CD8-positive, alpha-beta memory T cell (primary cell): ENCODE measurements around the gene GTF3C4. TPM values are rescaled to one million over a fixed set of nuclear protein-coding genes. Genes with fewer than 3 reads are reported as not detected.

Source experiments
- CTCF ChIA-PET: fragments of 350-600 bp; sonication (Branson Sonifier 250); formaldehyde crosslinking; loops from one replicate; lab custom pipeline; 2021; ENCODE audit warnings: antibody characterized with exemption; lab: Charles Lee
- POLR2A ChIA-PET: fragments of 350-600 bp; sonication (Branson Sonifier 250); formaldehyde crosslinking; loops from one replicate; lab custom pipeline; 2021; ENCODE audit warnings: antibody characterized with exemption; lab: Charles Lee
- DNase-seq, 5 donors: peaks; one replicate each; pipeline versions ENCODE4 v3.0.0 to v3.0.0-alpha.2; 2020 to 2022; ENCODE audit warnings: mixed read lengths in 1 of 5
- H3K27ac ChIP-seq: one replicate; pipeline ENCODE4 v1.7.0; 2013; ENCODE audit warnings: low read depth, mild to moderate bottlenecking, low read length, moderate library complexity
- H3K27me3 ChIP-seq: 2 replicates; pipeline ENCODE4 v1.7.0; 2013; ENCODE audit warnings: low read length, mild to moderate bottlenecking; ENCODE audit not compliant: insufficient read depth, poor library complexity, severe bottlenecking
- H3K36me3 ChIP-seq: 2 replicates; pipeline ENCODE4 v1.7.0; 2013; ENCODE audit warnings: mild to moderate bottlenecking, low read length, moderate library complexity; ENCODE audit not compliant: insufficient read depth
- H3K4me1 ChIP-seq: 2 replicates; pipeline ENCODE4 v1.7.0; 2013; ENCODE audit warnings: mild to moderate bottlenecking, low read length, moderate library complexity; ENCODE audit not compliant: insufficient read depth
- H3K4me3 ChIP-seq: 2 replicates; pipeline ENCODE4 v1.7.0; 2013; ENCODE audit warnings: mild to moderate bottlenecking, low read length
- H3K9me3 ChIP-seq: 2 replicates; pipeline ENCODE4 v1.7.0; 2013; ENCODE audit warnings: mild to moderate bottlenecking, low read length
- H3K27ac Mint-ChIP-seq, 8 donors: one replicate each; pipeline ENCODE4 v1.8.0; 2020 to 2021; ENCODE audit warnings: mixed read lengths in 8 of 8, mild to moderate bottlenecking in 6 of 8, inconsistent platforms in 3 of 8, moderate library complexity in 3 of 8
- H3K27me3 Mint-ChIP-seq, 2 donors: one replicate each; pipeline ENCODE4 v1.8.0; 2020 to 2021; ENCODE audit warnings: mixed read lengths in 2 of 2, mild to moderate bottlenecking in 1 of 2, moderate library complexity in 1 of 2
- H3K36me3 Mint-ChIP-seq, 3 donors: one replicate each; pipeline ENCODE4 v1.8.0; 2020 to 2021; ENCODE audit warnings: mixed read lengths in 3 of 3, inconsistent platforms in 1 of 3, mild to moderate bottlenecking in 1 of 3
- H3K4me1 Mint-ChIP-seq, 3 donors: one replicate each; pipeline ENCODE4 v1.8.0; 2020 to 2021; ENCODE audit warnings: mixed read lengths in 3 of 3, inconsistent platforms in 1 of 3, mild to moderate bottlenecking in 1 of 3
- H3K4me3 Mint-ChIP-seq, 7 donors: one replicate each; pipeline ENCODE4 v1.8.0; 2020 to 2021; ENCODE audit warnings: mixed read lengths in 7 of 7, mild to moderate bottlenecking in 6 of 7, moderate library complexity in 4 of 7, inconsistent platforms in 2 of 7
- H3K9me3 Mint-ChIP-seq, 5 donors: one replicate each; pipeline ENCODE4 v1.8.0; 2020 to 2022; ENCODE audit warnings: mixed read lengths in 5 of 5, mild to moderate bottlenecking in 3 of 5, moderate library complexity in 2 of 5, inconsistent platforms in 1 of 5
- polyA plus RNA-seq: library from polyadenylated mRNA; unstranded; fragments of 300-500 nt; fragmentation: Illumina TruSeq; gene quantifications from one replicate; pipeline ENCODE4 v1.2.3, GENCODE V29; 2021
- total RNA-seq, 2 experiments: library from RNA; stranded (reverse); gene quantifications; one replicate each; pipeline ENCODE4 v1.2.3, GENCODE V29; 2021

Gene GTF3C4
- total and polyA plus RNA-seq, 3 experiments from 2014 or later, result 4.3 to 23.1 (median 21.1) TPM

DNA sequence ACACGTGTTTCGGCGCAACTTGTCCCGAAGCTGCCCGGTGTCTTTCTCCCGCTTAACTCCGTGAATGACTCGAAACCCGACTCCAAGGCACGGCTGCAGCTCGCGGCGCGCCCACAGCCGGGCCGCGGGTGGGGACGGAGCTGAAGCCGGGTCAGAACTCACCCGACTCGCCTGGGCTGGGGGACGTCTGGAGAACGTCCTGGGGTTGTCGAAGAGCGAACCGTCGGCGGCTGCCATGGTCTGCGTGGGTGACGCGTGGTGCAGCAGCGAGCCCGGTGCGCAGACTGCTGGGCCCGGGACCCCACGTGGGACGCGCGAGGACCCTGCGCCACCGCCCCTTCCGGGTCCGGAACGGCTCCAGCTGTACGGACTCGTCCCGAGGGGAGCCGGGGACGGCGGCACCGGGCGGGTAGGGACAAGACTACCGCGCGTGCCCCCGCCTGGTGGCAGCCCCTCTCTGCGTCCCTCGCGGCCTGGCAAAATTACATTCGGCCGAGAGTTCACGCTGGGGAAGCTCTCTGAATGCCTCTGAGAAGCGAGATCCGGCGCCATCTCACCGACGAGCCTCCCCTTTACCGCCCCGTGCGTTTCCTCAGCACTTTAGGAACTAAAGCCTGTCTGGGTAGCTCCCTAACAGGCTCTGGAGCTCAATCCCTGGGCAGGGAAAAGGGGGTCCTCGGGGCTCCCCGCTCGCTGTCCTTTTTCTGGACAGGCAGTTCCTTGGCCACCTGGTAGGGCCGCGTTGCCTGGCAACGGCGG, 387 bp upstream of the GTF3C4 start, which contains the start of gene DDX31:
Gene DDX31, minus strand, starts transcription at position 286 of the 759 bp plus-strand sequence. Its CDS starts 49 bp downstream, at position 237.
- Mint-ChIP-seq H3K4me3 (peak within 1 kb of the TSS; percentile 88 to 98 (median 92)), H3K27me3 (peaks cover 0 to 2% of the 10 kb centered on the region in 2 donors), H3K9me3 (no peaks in the 10 kb centered on the region), H3K27ac (peak within 1 kb of the TSS; percentile 94 to 99 (median 96)), H3K36me3 (peaks cover 0 to 21% (median 0%) of the 10 kb centered on the region in 3 donors), H3K4me1 (peaks cover 49 to 67% (median 67%) of the 10 kb centered on the region in 3 donors)
- Histone ChIP-seq H3K27me3 (no peaks in the 10 kb centered on the region), H3K4me1 (peaks cover 24% of the 10 kb centered on the region), H3K4me3 (peak within 1 kb of the TSS; percentile 99), H3K36me3 (no peaks in the 10 kb centered on the region), H3K27ac (peak within 1 kb of the TSS; percentile 99), H3K9me3 (no peaks in the 10 kb centered on the region)
- ChIA-PET CTCF (interaction anchor here (0.6 to 1.1 kb wide), 2 partner anchors 259 to 1491 kb away, joined by 3 read pairs; partner anchors contain the start of gene CFAP77), POLR2A (interaction anchor here (0.6 to 1.9 kb wide), 7 partner anchors 22 to 360 kb away, joined by 3 to 14 read pairs (median 3); partner anchors contain the start of genes SETX and TSC1)
- DNase-seq, result peak; percentile 81 to 91 (median 85)

DNA sequence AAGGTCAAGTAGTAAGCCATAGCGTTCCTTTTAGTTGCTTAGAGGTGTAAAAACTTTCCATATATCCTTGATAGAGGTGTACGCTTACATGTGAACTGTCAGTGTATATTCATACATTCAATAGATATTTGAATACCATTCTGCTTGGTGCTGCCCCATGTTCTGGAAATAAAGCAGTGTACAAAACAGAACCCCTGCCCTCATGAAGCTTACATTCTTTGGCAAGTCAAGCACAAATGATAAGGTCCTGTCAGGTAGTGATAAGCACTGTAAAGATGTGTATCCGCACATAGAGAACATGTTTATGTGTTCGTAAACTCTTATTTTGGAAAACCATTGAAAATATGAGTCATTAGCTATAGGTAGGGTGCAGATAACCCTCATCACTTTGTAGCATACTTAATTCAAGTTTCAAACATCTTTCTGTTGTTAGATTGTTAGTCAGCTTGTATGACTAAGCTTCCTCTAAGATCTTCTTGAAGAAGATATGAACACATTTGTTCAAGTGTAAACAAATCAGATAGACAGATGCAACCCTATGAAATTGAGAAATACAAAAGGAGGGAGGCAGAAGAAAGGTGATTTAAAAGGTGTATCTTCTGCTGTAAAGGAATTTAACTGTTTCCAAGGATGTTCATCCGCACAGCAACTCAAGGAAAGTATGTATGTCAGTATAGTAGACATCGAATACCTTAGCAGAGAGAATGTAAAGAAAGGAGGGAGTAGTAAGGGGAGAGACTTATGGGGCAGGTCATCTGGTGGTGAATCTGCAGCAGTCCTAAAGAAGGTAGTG, 1.6 kb downstream of the GTF3C4 start:
- Mint-ChIP-seq H3K9me3 (no peaks in the 10 kb centered on the region), H3K4me3 (peak overlapping the region; percentile 88 to 98 (median 92)), H3K36me3 (peaks cover 0 to 16% (median 0%) of the 10 kb centered on the region in 3 donors), H3K27me3 (peaks cover 0 to 2% of the 10 kb centered on the region in 2 donors), H3K27ac (peak overlapping the region; percentile 94 to 99 (median 96)), H3K4me1 (peaks cover 58 to 76% (median 75%) of the 10 kb centered on the region in 3 donors)
- no peak for DNase-seq
- no peaks in the 10 kb centered on the region for H3K27me3 ChIP-seq
- CTCF ChIA-PET, result no interaction called here
- H3K4me3 ChIP-seq, result peak overlapping the region; percentile 99
- no peak overlapping the region for H3K27ac ChIP-seq
- H3K4me1 ChIP-seq, result peaks cover 24% of the 10 kb centered on the region
- H3K9me3 ChIP-seq, result no peaks in the 10 kb centered on the region
- no peaks in the 10 kb centered on the region for H3K36me3 ChIP-seq
- POLR2A ChIA-PET, result interaction anchor here (0.6 kb wide), 2 partner anchors 137 to 1190 kb away, joined by 3 to 7 read pairs; no protein-coding TSS in a partner anchor

DNA sequence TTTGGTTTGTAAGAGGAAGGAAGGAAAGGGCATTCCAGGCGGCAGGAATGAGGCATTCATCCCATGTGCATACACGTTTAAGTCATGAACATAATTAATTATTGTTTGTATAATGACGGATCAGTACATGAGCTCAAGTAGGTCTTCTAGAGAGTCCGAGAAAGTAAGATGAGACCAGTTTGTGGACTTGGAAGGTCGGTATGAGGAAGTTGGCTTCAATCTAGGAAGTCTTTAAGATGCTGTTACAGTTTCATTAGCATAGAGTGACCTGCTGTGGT, 2.1 kb downstream of the GTF3C4 start:
- H3K36me3 ChIP-seq, result no peaks in the 10 kb centered on the region
- H3K9me3 ChIP-seq, result no peaks in the 10 kb centered on the region
- Mint-ChIP-seq H3K4me1 (peaks cover 61 to 78% (median 77%) of the 10 kb centered on the region in 3 donors), H3K27ac (peak overlapping the region in 7 of 8 donors; percentile 4 to 99 (median 94)), H3K4me3 (peak overlapping the region in 4 of 7 donors; percentile 0 to 95 (median 90)), H3K36me3 (peaks cover 0 to 18% (median 2%) of the 10 kb centered on the region in 3 donors), H3K27me3 (peaks cover 0 to 2% of the 10 kb centered on the region in 2 donors), H3K9me3 (no peaks in the 10 kb centered on the region)
- no peak overlapping the region for H3K4me3 ChIP-seq
- CTCF ChIA-PET, result no interaction called here
- H3K27ac ChIP-seq, result no peak overlapping the region
- no peak for DNase-seq
- peaks cover 24% of the 10 kb centered on the region for H3K4me1 ChIP-seq
- H3K27me3 ChIP-seq, result no peaks in the 10 kb centered on the region
- POLR2A ChIA-PET, result no interaction called here

DNA sequence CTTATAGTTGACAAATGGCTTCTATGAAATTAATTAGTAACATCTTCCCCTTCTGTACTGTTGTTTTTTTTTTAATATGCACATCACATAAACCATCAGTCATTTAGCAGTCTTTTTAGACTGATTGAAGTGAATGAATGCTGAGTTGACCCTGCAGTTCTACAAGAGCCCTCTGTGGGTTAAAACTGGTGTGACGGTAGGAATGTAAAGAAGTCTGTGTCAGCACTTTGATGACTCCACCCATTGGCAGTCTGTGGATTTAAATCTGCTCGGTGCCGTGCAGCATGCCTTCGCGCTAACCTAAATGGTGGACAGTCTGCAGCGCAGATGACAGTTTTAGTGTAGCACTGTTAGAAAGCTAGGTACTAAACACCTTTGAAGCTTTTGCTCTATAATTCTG, 3.1 kb downstream of the GTF3C4 start:
- Mint-ChIP-seq H3K9me3 (no peaks in the 10 kb centered on the region), H3K4me3 (peak overlapping the region in 2 of 7 donors; percentile 8 to 71), H3K4me1 (peaks cover 54 to 70% (median 70%) of the 10 kb centered on the region in 3 donors), H3K27me3 (peaks cover 0 to 2% of the 10 kb centered on the region in 2 donors), H3K27ac (peak overlapping the region in 5 of 8 donors; percentile 21 to 99 (median 48)), H3K36me3 (peaks cover 0 to 25% (median 2%) of the 10 kb centered on the region in 3 donors)
- no peak for DNase-seq
- H3K27me3 ChIP-seq, result no peaks in the 10 kb centered on the region
- CTCF ChIA-PET, result no interaction called here
- no peak overlapping the region for H3K4me3 ChIP-seq
- no peaks in the 10 kb centered on the region for H3K36me3 ChIP-seq
- H3K9me3 ChIP-seq, result no peaks in the 10 kb centered on the region
- H3K4me1 ChIP-seq, result peaks cover 24% of the 10 kb centered on the region
- POLR2A ChIA-PET, result interaction anchor here (0.6 kb wide), 1 partner anchor 20 kb away, joined by 6 read pairs; no protein-coding TSS in a partner anchor
- no peak overlapping the region for H3K27ac ChIP-seq

DNA sequence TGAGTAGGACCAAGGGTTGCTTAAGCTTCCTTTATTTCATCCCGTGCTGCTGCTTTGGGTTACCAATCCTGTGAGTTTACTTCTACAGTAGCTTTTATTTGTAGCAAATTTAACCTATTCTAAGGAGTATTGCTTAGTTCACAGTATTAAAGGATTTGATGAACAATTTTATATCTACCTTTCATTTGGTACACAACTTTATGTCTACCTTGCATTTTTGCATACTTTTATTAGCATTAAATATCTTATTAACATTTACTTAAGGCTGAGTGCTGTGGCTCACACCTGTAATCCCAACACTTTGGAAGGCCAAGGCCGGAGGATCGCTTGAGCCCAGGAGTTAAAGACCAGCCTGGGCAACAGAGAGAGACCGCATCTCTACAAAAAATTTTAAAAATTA, 4.2 kb downstream of the GTF3C4 start:
- H3K36me3 ChIP-seq, result peaks cover 4% of the 10 kb centered on the region
- peaks cover 24% of the 10 kb centered on the region for H3K4me1 ChIP-seq
- H3K27me3 Mint-ChIP-seq, result peaks cover 0 to 2% of the 10 kb centered on the region in 2 donors
- ChIA-PET CTCF (no interaction called here), POLR2A (no interaction called here)
- peaks cover 47 to 66% (median 61%) of the 10 kb centered on the region in 3 donors for H3K4me1 Mint-ChIP-seq
- no peaks in the 10 kb centered on the region for H3K9me3 Mint-ChIP-seq
- peak overlapping the region in 1 of 7 donors; percentile 43 for H3K4me3 Mint-ChIP-seq
- peak overlapping the region in 3 of 8 donors; percentile 47 to 99 (median 52) for H3K27ac Mint-ChIP-seq
- no peak overlapping the region for H3K27ac ChIP-seq
- no peak overlapping the region for H3K4me3 ChIP-seq
- no peak for DNase-seq
- H3K36me3 Mint-ChIP-seq, result peaks cover 0 to 35% (median 7%) of the 10 kb centered on the region in 3 donors
- H3K27me3 ChIP-seq, result no peaks in the 10 kb centered on the region
- H3K9me3 ChIP-seq, result no peaks in the 10 kb centered on the region

DNA sequence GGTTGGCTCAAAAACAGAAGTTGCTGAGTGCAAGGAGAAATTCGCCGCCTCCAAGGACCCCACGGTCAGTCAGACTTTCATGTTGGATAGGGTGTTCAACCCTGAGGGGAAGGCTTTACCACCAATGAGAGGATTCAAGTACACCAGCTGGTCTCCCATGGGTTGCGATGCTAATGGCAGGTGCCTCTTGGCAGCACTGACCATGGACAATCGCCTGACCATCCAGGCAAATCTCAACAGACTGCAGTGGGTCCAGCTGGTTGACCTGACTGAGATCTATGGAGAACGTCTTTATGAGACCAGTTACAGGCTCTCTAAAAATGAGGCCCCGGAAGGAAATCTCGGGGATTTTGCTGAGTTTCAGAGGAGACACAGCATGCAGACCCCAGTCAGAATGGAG, 7.7 kb downstream of the GTF3C4 start:
- no peaks in the 10 kb centered on the region for H3K9me3 ChIP-seq
- no peaks in the 10 kb centered on the region for H3K27me3 Mint-ChIP-seq
- no peak overlapping the region for H3K27ac ChIP-seq
- H3K36me3 Mint-ChIP-seq, result peaks cover 0 to 49% (median 17%) of the 10 kb centered on the region in 3 donors
- no peaks in the 10 kb centered on the region for H3K9me3 Mint-ChIP-seq
- H3K27me3 ChIP-seq, result no peaks in the 10 kb centered on the region
- DNase-seq, result no peak
- peaks cover 6% of the 10 kb centered on the region for H3K36me3 ChIP-seq
- ChIA-PET CTCF (no interaction called here), POLR2A (no interaction called here)
- H3K4me3 Mint-ChIP-seq, result no peak overlapping the region
- H3K4me1 ChIP-seq, result peaks cover 6% of the 10 kb centered on the region
- H3K27ac Mint-ChIP-seq, result no peak overlapping the region
- peaks cover 36 to 60% (median 53%) of the 10 kb centered on the region in 3 donors for H3K4me1 Mint-ChIP-seq
- H3K4me3 ChIP-seq, result no peak overlapping the region

DNA sequence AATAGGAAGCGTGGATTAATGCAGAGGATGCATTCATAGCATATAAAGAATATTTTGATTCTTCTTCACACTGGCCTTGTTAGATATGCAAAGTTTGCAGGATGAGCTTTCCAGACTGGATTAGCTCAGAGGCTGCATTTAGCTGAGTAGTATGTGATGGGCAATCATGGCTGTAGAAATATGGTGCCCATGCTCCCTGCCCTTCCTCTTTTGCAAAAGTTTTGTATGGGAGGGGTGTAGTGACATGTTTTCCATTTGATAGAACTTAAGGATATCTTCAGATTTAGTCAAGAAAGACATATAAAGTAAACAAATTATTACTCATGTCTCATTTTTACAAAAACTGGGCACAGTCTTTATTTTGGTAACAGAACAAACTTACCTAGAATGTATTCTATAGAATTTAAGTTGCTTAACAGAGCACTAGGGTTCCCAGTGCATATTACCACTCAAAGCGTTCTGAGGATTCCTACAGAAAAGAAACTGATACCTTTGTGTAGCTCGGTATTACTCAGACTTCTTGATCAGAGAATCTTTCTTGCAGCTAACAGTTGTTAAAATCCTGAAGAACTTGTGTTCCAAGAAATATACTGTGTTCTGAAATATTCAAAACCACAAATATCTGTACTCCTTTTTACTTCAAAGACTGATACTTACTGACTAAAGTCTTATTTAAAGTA, 9.8 kb downstream of the GTF3C4 start:
- POLR2A ChIA-PET, result no interaction called here
- Mint-ChIP-seq H3K4me1 (peaks cover 21 to 39% (median 35%) of the 10 kb centered on the region in 3 donors), H3K36me3 (peaks cover 0 to 64% (median 25%) of the 10 kb centered on the region in 3 donors), H3K27me3 (no peaks in the 10 kb centered on the region), H3K27ac (no peak overlapping the region), H3K4me3 (no peak overlapping the region), H3K9me3 (no peaks in the 10 kb centered on the region)
- CTCF ChIA-PET, result no interaction called here
- no peaks in the 10 kb centered on the region for H3K9me3 ChIP-seq
- H3K36me3 ChIP-seq, result peaks cover 20% of the 10 kb centered on the region
- H3K27ac ChIP-seq, result no peak overlapping the region
- H3K4me3 ChIP-seq, result no peak overlapping the region
- no peaks in the 10 kb centered on the region for H3K4me1 ChIP-seq
- no peaks in the 10 kb centered on the region for H3K27me3 ChIP-seq
- DNase-seq, result no peak
